GM13976 (cell line): ENCODE data around the gene MTRR.
A peak's percentile ranks its signal among the peaks of the same experiment; 100 is the strongest.

Source experiments
- DNase-seq: peaks from one replicate; pipeline ENCODE4 v3.0.0; 2012; ENCODE audit warnings: low spot score
- in situ Hi-C: fragments of 300-500 bp; cut with MboI; formaldehyde crosslinking; loops from one replicate; pipeline ENCODE4 v1.12.0; 2022; ENCODE audit warnings: low sequenced_read_pairs, mixed read lengths, inconsistent platforms; ENCODE audit not compliant: unreplicated experiment
- TF ChIP-seq, protein P1 (sequence below): IDR thresholded peaks from 2 replicates; pipeline ENCODE4 v1.5.1; 2012; ENCODE audit warnings: borderline replicate concordance, mild to moderate bottlenecking; ENCODE audit not compliant: insufficient read depth; ENCODE audit errors: extremely low read depth, missing control alignments, control extremely low read depth

MTRR gene

DNA sequence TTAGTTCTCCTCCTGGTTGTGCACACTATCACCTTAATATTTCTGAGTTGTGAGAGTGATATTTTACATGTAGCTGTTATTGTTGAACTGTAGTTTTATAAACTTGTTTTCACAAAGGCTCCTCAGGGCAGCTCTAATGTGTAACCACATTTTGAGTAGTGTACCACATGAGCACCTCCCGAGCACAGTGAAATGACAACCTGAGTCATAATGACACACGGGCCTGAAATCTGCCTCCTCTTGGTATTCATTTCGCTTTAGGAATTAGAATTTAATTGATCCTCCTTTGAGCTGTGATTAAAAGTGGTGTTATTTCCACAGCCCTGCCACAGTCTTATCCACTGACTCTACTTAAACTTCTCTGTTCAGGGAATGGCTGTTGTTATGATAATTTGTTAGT lies 7.9 kb downstream of the MTRR start:
- in situ Hi-C loops = no loop called here
- TF ChIP-seq, protein P1, sequence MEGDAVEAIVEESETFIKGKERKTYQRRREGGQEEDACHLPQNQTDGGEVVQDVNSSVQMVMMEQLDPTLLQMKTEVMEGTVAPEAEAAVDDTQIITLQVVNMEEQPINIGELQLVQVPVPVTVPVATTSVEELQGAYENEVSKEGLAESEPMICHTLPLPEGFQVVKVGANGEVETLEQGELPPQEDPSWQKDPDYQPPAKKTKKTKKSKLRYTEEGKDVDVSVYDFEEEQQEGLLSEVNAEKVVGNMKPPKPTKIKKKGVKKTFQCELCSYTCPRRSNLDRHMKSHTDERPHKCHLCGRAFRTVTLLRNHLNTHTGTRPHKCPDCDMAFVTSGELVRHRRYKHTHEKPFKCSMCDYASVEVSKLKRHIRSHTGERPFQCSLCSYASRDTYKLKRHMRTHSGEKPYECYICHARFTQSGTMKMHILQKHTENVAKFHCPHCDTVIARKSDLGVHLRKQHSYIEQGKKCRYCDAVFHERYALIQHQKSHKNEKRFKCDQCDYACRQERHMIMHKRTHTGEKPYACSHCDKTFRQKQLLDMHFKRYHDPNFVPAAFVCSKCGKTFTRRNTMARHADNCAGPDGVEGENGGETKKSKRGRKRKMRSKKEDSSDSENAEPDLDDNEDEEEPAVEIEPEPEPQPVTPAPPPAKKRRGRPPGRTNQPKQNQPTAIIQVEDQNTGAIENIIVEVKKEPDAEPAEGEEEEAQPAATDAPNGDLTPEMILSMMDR = no peak
- no peak for DNase-seq

DNA sequence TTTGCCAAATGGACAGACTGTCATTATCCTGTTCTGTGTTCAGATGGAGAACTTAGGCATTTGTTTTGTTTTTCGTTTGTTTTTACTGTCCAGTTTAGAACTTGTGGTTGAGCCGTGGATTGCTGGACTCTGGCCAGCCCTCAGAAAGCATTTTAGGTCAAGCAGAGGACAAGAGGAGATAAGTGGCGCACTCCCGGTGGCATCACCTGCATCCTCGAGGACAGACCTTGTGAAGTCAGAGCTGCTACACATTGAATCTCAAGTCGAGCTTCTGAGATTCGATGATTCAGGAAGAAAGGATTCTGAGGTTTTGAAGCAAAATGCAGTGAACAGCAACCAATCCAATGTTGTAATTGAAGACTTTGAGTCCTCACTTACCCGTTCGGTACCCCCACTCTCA lies 8.9 kb downstream of the MTRR start:
- in situ Hi-C loops = no loop called here

DNA sequence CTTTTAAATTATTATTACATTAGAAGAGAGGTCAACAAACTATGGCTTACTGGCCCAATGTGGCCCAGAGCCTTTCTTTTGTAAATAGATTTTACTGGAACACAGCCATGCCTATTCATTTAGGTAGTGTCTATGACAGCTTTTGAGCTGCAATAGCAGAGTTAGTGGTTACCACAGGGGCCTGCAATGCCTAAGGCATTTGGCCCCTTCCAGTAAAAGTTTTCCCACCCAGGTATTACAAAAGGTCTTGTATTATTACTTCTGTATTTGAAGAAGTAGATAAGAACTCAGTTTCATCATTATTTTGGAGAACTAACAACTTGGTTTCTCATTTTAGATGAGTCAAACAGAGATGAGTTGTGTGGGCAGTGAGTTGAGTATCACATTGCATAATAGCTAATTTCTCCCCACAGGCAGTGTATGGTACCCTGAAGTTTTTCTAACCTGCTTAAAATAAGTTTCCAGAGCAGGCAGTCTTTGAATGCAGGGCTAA lies 9.5 kb downstream of the MTRR start:
- DNase-seq = peak; percentile 71
- TF ChIP-seq, protein P1 = no peak

More for the DNA sequence above, 8.9 kb downstream of the MTRR start:
- TF ChIP-seq, protein P1 = no peak
- DNase-seq = no peak

DNA sequence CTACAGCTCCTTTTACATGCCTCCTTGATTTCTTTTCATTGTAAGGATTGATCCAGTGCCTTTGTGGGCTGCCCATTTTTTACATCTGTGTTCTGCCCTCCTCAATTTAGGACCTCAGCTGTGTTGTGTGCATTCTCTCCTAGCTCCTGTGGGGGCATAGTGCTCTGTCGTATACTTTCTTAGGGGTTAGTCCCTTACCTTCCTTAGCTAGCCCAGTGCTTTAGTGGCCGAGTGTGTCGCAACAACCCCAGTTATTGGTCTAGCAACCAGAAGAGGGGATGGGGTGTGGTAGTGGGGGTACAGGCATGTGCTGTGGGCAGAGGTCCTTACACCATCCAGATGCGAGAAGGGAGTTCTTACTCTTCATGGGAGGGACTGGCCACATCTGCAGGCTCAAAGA lies 12.1 kb downstream of the MTRR start:
- no peak for DNase-seq
- TF ChIP-seq, protein P1 = no peak
- in situ Hi-C loops = no loop called here

More for the DNA sequence above, 9.5 kb downstream of the MTRR start:
- in situ Hi-C loops = no loop called here

DNA sequence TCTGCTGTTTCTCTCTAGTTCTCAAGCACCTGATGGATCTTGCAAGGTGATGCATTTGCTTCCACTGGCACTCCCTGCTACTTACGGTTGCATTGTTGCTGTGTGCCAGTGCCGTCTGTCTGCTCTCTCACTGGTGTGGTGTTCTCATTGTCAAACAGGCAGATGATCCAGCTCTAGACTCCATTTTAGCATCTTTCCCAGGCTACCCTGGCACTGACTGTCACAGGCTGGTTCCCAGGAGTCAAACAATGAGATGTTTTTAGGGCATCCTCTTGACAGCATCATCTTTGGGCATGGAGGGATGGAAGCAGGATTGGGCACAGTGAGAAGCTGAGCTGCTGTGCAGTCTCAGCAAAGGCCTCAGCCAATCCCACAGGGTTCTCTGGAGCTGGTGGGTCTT lies 12.9 kb downstream of the MTRR start:
- TF ChIP-seq, protein P1 = no peak
- no peak for DNase-seq
- in situ Hi-C loops = no loop called here

DNA sequence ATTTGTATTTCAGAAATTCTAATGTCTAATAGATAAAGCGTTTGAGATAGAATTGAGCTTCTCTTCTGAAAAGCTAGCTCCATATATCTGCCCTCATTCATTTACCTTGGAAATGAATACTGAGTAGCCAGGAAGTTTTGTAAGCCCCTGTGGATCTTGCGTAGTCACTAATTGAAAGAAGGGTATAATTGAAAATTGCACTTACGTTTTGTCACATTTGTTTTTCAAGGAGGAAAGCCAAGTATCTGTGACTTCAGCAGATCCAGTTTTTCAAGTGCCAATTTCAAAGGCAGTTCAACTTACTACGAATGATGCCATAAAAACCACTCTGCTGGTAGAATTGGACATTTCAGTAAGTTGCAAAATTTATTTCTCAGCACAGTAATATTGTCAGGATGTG lies 14.0 kb downstream of the MTRR start:
- in situ Hi-C loops = no loop called here
- TF ChIP-seq, protein P1 = no peak
- no peak for DNase-seq

DNA sequence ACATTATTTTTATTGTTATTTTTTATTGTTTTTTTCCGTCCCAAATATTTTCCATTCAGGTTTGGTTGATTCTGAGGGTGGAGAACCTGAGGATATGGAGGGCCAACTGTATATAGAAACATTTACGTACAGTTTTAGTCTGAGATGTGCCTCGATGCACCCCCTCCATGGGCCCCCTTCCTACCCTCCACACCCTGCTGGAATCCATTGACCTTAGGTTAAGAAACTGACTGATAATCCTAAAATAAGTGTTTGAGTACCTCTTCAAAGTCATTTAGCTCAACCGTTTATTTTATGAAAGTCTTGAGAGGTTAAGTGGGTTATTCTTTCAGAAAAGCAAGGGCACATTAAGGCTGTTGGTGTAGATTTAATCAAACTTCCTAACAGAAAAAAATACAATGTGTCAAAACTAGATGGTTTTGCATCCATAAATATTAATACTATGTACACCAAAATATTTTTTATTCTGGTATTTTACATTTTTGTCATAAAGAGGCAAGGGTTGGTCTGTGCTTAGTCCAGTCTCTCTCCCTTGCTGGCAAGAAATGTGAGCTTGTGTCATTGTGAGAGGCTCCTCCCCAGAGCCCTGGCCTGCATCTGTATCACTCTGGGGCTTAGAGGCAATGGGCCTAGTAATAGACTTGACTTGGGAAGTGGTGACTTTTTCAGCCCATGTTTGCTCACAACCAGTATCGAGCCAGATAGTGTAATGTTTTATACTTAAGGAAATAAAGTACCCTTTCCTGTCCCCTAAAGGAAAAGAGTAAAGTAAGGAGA lies 15.7 kb downstream of the MTRR start:
- in situ Hi-C loops = no loop called here
- TF ChIP-seq, protein P1 = no peak
- no peak for DNase-seq
